Measurements from ENCODE around the gene TENM4. TPM values are rescaled to one million over a fixed set of nuclear protein-coding genes. Genes with fewer than 3 reads are reported as not detected.

Gene TENM4
- total and polyA plus RNA-seq, 2 of the 13 experiments (the other 11 are each of a cell fraction or from before 2014, with no cell fraction given) = not detected

DNA sequence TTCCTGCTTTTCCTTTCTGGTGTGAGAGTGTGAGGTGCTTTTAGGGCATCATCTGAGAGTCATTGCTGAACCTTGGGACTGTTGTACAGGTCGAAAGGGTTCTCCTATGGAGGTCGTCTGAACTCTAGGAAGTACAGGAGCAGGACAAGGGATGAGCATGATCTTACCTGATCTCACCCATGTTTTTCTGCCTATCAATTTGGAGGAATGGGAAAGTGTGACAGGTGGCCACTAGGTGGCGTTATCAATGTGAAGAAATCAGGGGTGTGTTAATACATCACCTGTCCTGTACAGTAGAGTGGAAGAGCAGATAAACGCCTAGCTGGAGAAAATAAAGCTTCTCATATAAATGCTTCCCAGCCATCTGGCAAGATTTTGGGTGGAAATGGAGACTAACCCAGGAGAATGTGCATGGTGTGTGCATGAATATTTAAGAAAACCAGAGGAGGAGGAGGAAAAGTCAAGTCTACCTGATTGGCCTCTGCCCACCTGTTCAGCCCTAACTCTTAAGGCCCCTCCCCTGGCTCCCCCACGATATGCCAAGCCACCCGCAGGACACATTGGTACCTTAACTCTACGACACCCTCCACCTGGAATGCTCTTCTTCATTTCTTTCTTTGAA lies 794.2 kb downstream of the TENM4 start:
- intact Hi-C loops (cut with micrococcal nuclease; ENCODE audit: unreplicated experiment) (loop anchor here (10.0 kb wide), 1 partner anchor 1508 kb away; no protein-coding TSS in a partner anchor), in situ Hi-C loops (cut with HindIII; ENCODE audit: extremely low pct_ligation_motif_present, low pct_unique_long_range_greater_than_20kb) (loop anchor here (5.0 to 10.0 kb wide), 2 partner anchors 71 to 428 kb away; no protein-coding TSS in a partner anchor)
- no peak overlapping the region for H3K4me2 ChIP-seq (ENCODE audit: low read depth, low read length)
- FAIRE-seq = peak; percentile 46
- POLR2A ChIA-PET = no interaction called here
- H4K20me1 ChIP-seq (ENCODE audit: insufficient read depth, low read length) = no peaks in the 10 kb centered on the region
- peak; percentile 59 for DNase-seq (ENCODE audit: low spot score)
- BruUV-seq (replicated peaks) = no TSS peak
- CTCF ChIA-PET (ENCODE audit: low intra/inter-chr PET ratio, low total read pairs) = interaction anchor here (1.3 to 3.5 kb wide), 3 partner anchors 68 to 453 kb away, joined by 4 to 36 read pairs (median 30); no protein-coding TSS in a partner anchor
- H3K27me3 ChIP-seq (ENCODE audit: control insufficient read depth in 1 of 2, insufficient read depth in 2 of 2, low read length in 2 of 2) = no peaks in the 10 kb centered on the region; a peak in 1 of 5 replicates
- ATAC-seq = peak; percentile 87
- no peaks in the 10 kb centered on the region for H3K79me2 ChIP-seq (ENCODE audit: insufficient read depth, low read length)
- no peaks in the 10 kb centered on the region for H3K9me3 ChIP-seq (ENCODE audit: low read length)
- TF ChIP-seq ZNF674 (CRISPR knock-in tag; IDR thresholded peaks at IDR 0.05; ENCODE audit: low read depth) (no peak), STAG1 (CRISPR knock-in tag; IDR thresholded peaks at IDR 0.05) (peak; percentile 48), U2AF1 (optimal IDR thresholded peaks at IDR 0.05; ENCODE audit: low read depth, low read length) (no peak), ZSCAN20 (CRISPR knock-in tag; IDR thresholded peaks at IDR 0.05; ENCODE audit: borderline replicate concordance) (no peak), CEBPG (CRISPR knock-in tag; IDR thresholded peaks at IDR 0.05) (peak; percentile 49), SMC3 (IDR thresholded peaks at IDR 0.05; ENCODE audit: low read length) (peak; percentile 46; the same call in 1 of the 2 replicates), TEAD3 (CRISPR knock-in tag; optimal IDR thresholded peaks at IDR 0.05; ENCODE audit: borderline replicate concordance) (peak; percentile 29), CEBPB (IDR thresholded peaks at IDR 0.05; ENCODE audit: borderline replicate concordance, low read depth, low read length) (peak; percentile 2; the same call in 1 of the 2 replicates)
- TF ChIP-seq, protein P1, sequence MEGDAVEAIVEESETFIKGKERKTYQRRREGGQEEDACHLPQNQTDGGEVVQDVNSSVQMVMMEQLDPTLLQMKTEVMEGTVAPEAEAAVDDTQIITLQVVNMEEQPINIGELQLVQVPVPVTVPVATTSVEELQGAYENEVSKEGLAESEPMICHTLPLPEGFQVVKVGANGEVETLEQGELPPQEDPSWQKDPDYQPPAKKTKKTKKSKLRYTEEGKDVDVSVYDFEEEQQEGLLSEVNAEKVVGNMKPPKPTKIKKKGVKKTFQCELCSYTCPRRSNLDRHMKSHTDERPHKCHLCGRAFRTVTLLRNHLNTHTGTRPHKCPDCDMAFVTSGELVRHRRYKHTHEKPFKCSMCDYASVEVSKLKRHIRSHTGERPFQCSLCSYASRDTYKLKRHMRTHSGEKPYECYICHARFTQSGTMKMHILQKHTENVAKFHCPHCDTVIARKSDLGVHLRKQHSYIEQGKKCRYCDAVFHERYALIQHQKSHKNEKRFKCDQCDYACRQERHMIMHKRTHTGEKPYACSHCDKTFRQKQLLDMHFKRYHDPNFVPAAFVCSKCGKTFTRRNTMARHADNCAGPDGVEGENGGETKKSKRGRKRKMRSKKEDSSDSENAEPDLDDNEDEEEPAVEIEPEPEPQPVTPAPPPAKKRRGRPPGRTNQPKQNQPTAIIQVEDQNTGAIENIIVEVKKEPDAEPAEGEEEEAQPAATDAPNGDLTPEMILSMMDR (CRISPR knock-in tag; IDR thresholded peaks at IDR 0.05) = peak; percentile 78
- TF ChIP-seq, protein P2, sequence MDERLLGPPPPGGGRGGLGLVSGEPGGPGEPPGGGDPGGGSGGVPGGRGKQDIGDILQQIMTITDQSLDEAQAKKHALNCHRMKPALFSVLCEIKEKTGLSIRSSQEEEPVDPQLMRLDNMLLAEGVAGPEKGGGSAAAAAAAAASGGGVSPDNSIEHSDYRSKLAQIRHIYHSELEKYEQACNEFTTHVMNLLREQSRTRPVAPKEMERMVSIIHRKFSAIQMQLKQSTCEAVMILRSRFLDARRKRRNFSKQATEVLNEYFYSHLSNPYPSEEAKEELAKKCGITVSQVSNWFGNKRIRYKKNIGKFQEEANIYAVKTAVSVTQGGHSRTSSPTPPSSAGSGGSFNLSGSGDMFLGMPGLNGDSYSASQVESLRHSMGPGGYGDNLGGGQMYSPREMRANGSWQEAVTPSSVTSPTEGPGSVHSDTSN (CRISPR knock-in tag; IDR thresholded peaks at IDR 0.05) = 0 out of 2 replicates have a peak, but pooled peaks have one; percentile 42
- H3K9ac ChIP-seq (ENCODE audit: insufficient read depth, low read depth, low read length) = no peak overlapping the region
- peaks cover 6% of the 10 kb centered on the region; the same call in 1 of the 2 replicates for H3K4me1 ChIP-seq (ENCODE audit: insufficient read depth, low read length)
- H3K27ac ChIP-seq (ENCODE audit: extremely low read length, insufficient read depth, low read length) = no peak overlapping the region
- no peak overlapping the region for H3K4me3 ChIP-seq (replicated peaks in 1 of 3; ENCODE audit: insufficient read depth in 1 of 3, low read depth in 2 of 3, low read length in 3 of 3)
- H3K36me3 ChIP-seq (replicated peaks in 1 of 2; ENCODE audit: control insufficient read depth in 1 of 2, insufficient read depth in 2 of 2, low read length in 2 of 2) = no peaks in the 10 kb centered on the region
- no peak overlapping the region for H2AFZ ChIP-seq (ENCODE audit: low read length)
- 0% methylated on average over 7 of the region's 7 CpGs for WGBS (ENCODE audit: low lambda C conversion rate)

Data from HepG2 (cell line).